GM23338 (cell line): ENCODE results near the gene SULT2B1. TPM values are rescaled to one million over a fixed set of nuclear protein-coding genes. Genes with fewer than 3 reads are reported as not detected.

Experiments
- ATAC-seq: fragments of 200-7000 bp; cut with Tn5 transposase; 3 replicates; pipeline ENCODE4 v1.9.1; 2020
- DNase-seq: peaks from one replicate; pipeline ENCODE4 v3.0.0-alpha.2; 2015; ENCODE audit warnings: low spot score
- H2AFZ ChIP-seq: fragments of 200-600 bp; sonication (generic); 2 replicates; pipeline ENCODE4 v1.8.0; 2016; ENCODE audit warnings: antibody characterized with exemption, mild to moderate bottlenecking, moderate library complexity
- H3F3A ChIP-seq: fragments of 200-600 bp; sonication (generic); replicated peaks from 2 replicates; pipeline ENCODE4 v1.8.0; 2017; ENCODE audit warnings: antibody characterized with exemption, mixed run types, low read depth
- H3K27ac ChIP-seq: fragments of 200-600 bp; sonication (generic); 2 replicates; pipeline ENCODE4 v1.6.1; 2016; ENCODE audit warnings: low read depth
- H3K27me3 ChIP-seq: fragments of 200-600 bp; sonication (generic); 2 replicates; pipeline ENCODE4 v1.8.0; 2016; ENCODE audit warnings: mild to moderate bottlenecking, mixed run types, moderate library complexity; ENCODE audit not compliant: insufficient read depth
- H3K36me3 ChIP-seq: fragments of 200-600 bp; sonication (generic); 2 replicates; pipeline ENCODE4 v1.8.0; 2016; ENCODE audit warnings: mild to moderate bottlenecking; ENCODE audit not compliant: insufficient read depth
- H3K4me1 ChIP-seq: fragments of 200-600 bp; sonication (generic); 2 replicates; pipeline ENCODE4 v1.8.0; 2016; ENCODE audit warnings: mild to moderate bottlenecking, moderate library complexity; ENCODE audit not compliant: insufficient read depth
- H3K4me2 ChIP-seq: fragments of 200-600 bp; sonication (generic); 2 replicates; pipeline ENCODE4 v1.7.1; 2017; ENCODE audit warnings: mixed run types
- H3K4me3 ChIP-seq: fragments of 200-600 bp; sonication (generic); 2 replicates; pipeline ENCODE4 v1.6.1; 2016; ENCODE audit warnings: mixed run types
- H3K79me2 ChIP-seq: fragments of 200-600 bp; sonication (generic); replicated peaks from 2 replicates; pipeline ENCODE4 v1.8.0; 2017; ENCODE audit warnings: mild to moderate bottlenecking; ENCODE audit not compliant: insufficient read depth
- H3K9me2 ChIP-seq: fragments of 200-600 bp; sonication (generic); 2 replicates; pipeline ENCODE4 v1.8.0; 2017; ENCODE audit not compliant: insufficient read depth
- H4K20me1 ChIP-seq: fragments of 200-600 bp; sonication (generic); replicated peaks from 2 replicates; pipeline ENCODE4 v1.8.0; 2017; ENCODE audit warnings: mild to moderate bottlenecking; ENCODE audit not compliant: insufficient read depth
- H3K27ac Mint-ChIP-seq: 2 replicates; pipeline ENCODE4 v1.8.0; 2020; ENCODE audit warnings: inconsistent platforms, mild to moderate bottlenecking, moderate library complexity, mixed read lengths
- H3K27me3 Mint-ChIP-seq: 3 replicates; pipeline ENCODE4 v1.8.0; 2022; ENCODE audit warnings: low read depth, mild to moderate bottlenecking, moderate library complexity, mixed read lengths, inconsistent platforms; ENCODE audit not compliant: insufficient read depth, poor library complexity
- H3K36me3 Mint-ChIP-seq: 3 replicates; pipeline ENCODE4 v1.8.0; 2021; ENCODE audit warnings: low read depth, mild to moderate bottlenecking, inconsistent platforms, moderate library complexity, mixed read lengths
- H3K4me1 Mint-ChIP-seq: 3 replicates; pipeline ENCODE4 v1.8.0; 2020; ENCODE audit warnings: mild to moderate bottlenecking, inconsistent platforms, mixed read lengths
- H3K4me3 Mint-ChIP-seq: 3 replicates; pipeline ENCODE4 v1.8.0; 2021; ENCODE audit warnings: moderate library complexity, mild to moderate bottlenecking, inconsistent platforms, mixed read lengths
- H3K9me3 Mint-ChIP-seq: 3 replicates; pipeline ENCODE4 v1.8.0; 2020; ENCODE audit warnings: moderate library complexity, mild to moderate bottlenecking, inconsistent platforms, mixed read lengths
- CTCF ChIP-seq, 2 experiments: fragments of 200-600 bp in 1 of 2; sonication (generic) in 1 of 2; conservative IDR thresholded peaks; 2 replicates each; pipeline versions ENCODE4 v1.5.1 to v1.6.1; 2016 to 2017; ENCODE audit warnings: antibody characterized with exemption in 2 of 2, low read depth in 2 of 2, mild to moderate bottlenecking in 2 of 2, moderate library complexity in 1 of 2
- EZH2 ChIP-seq: fragments of 200-600 bp; sonication (generic); IDR thresholded peaks from one replicate; pipeline ENCODE4 v1.8.0; 2017; ENCODE audit warnings: antibody characterized with exemption, mild to moderate bottlenecking, low read depth; ENCODE audit not compliant: unreplicated experiment
- EZH2phosphoT487 ChIP-seq: fragments of 200-600 bp; sonication (generic); IDR thresholded peaks from one replicate; pipeline ENCODE4 v1.8.1; 2018; ENCODE audit warnings: antibody characterized with exemption; ENCODE audit not compliant: unreplicated experiment
- JUNB ChIP-seq: IDR thresholded peaks from one replicate; pipeline ENCODE4 v1.6.1; 2016; ENCODE audit warnings: antibody characterized with exemption; ENCODE audit not compliant: unreplicated experiment
- NANOG ChIP-seq: IDR thresholded peaks from 2 replicates; pipeline ENCODE4 v1.6.1; 2016; ENCODE audit warnings: antibody characterized with exemption, borderline replicate concordance
- STAT1 ChIP-seq: IDR thresholded peaks from one replicate; pipeline ENCODE4 v1.6.1; 2016; ENCODE audit warnings: antibody characterized with exemption; ENCODE audit not compliant: unreplicated experiment
- ZNF114 ChIP-seq: fragments of 250-450 bp; sonication (Bioruptor Pico); IDR thresholded peaks from 2 replicates; pipeline ENCODE4 v1.5.0; 2020; ENCODE audit warnings: mild to moderate bottlenecking, moderate library complexity
- ZNF331 ChIP-seq: fragments of 250-450 bp; sonication (Bioruptor Pico); IDR thresholded peaks from 2 replicates; pipeline ENCODE4 v1.5.0; 2020; ENCODE audit warnings: low read depth, mild to moderate bottlenecking, moderate library complexity
- polyA plus RNA-seq: library from polyadenylated mRNA; unstranded; fragments of >200 nt; fragmentation: Nextera tagmentation; extraction: Ambion mirVana; gene quantifications from 2 replicates; pipeline ENCODE4 v1.2.1, GENCODE V29; 2016
- total RNA-seq: library from RNA; depleted of rRNA; stranded (reverse); fragments of >200 nt; shearing (Covaris generic); gene quantifications from 2 replicates; pipeline ENCODE4 v1.2.3, GENCODE V29; 2014
- TF ChIP-seq, protein P1 (sequence below): IDR thresholded peaks from 2 replicates; pipeline ENCODE4 v1.6.1; 2016; ENCODE audit warnings: antibody characterized with exemption

The SULT2B1 gene
- total and polyA plus RNA-seq, 2 experiments from 2014 or later, result 1.3 to 2.5 TPM

DNA sequence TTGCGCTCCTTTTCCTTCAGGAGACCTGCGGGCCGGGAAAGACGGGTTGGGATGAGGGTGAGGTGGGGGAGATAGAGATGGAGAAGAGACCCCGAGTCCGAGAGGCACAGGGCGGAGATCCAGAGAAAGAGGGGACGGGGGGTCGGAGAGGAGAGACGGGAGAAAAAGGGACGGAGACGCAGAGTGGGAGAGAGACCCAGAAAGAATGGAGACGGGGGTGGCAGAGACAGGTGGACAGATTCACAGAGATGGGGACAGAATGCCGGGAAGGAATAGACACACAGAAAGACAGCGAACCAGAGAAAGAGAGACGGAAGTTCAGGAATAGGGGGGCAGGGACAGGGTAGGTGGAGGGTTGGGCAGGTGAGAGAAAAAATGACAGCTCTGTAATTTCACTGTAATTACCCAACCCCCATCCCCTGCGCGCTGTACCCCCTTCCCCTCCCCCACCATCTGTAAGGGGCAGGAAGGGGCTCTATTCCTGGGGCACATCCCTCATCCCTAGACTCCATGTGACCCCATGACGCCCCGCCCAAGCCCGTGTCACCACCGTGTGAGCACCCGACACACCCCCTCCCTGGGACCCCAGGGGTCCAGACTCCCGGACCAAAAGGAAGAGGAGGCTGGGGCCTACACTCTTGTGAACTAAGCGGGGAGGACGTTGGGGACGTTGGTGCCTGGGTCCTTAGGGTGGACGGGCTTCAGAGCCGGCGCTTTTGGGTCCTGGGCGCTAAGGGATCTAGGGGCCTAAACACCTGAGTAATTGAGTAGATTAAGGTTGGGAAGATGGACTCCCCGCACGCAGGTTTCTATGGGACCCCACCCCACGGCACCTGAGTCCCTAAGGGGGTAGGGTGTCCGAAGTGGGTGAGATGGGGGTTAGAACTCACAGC, 84.2 kb downstream of the SULT2B1 start (continued):
- TF ChIP-seq STAT1 (no peak), EZH2 (no peak), ZNF114 (CRISPR knock-in tag) (no peak), EZH2phosphoT487 (no peak), ZNF331 (no peak), JUNB (no peak)
- TF ChIP-seq, protein P1, sequence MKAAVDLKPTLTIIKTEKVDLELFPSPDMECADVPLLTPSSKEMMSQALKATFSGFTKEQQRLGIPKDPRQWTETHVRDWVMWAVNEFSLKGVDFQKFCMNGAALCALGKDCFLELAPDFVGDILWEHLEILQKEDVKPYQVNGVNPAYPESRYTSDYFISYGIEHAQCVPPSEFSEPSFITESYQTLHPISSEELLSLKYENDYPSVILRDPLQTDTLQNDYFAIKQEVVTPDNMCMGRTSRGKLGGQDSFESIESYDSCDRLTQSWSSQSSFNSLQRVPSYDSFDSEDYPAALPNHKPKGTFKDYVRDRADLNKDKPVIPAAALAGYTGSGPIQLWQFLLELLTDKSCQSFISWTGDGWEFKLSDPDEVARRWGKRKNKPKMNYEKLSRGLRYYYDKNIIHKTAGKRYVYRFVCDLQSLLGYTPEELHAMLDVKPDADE, result no peak

DNA sequence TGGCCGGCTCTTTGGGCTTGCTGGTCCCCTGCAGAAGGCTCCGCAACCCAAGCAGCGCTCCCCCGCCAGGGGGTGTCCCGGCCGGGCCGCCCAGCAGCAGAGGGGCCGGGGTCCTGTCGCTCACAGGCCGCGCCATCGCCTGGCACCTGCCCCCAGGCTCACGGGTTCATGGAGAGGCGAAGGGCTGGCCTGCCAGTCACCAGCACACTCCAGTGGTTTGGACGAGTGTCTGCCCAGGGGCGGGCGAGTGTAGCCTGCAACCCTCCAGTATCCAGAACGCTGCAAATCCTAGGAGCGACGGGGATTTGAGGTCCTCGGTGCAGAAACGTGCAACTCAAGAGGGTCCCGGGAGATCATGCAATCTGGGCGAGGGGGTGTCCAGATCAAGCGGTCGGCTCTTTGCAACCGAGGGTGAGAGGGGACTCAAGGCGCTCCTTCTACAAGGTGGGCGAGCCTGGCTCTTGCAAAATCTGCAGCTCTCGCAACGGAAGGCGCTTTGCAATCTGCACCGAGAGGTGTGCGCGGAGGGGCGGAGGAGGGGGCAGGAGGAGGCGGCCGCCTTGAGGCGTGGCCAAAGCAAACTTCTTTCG, 85.0 kb downstream of the SULT2B1 start, which contains the start of gene DBP:
Gene DBP, minus strand, starts transcription at position 521 of the 590 bp plus-strand sequence. Its CDS starts 385 bp downstream, at position 136.
- Histone ChIP-seq H2AFZ (peak within 1 kb of the TSS; percentile 88), H3K36me3 (no peaks in the 10 kb centered on the region), H4K20me1 (no peaks in the 10 kb centered on the region), H3K4me2 (peak within 1 kb of the TSS; percentile 96), H3K27me3 (peaks cover 21% of the 10 kb centered on the region), H3F3A (peaks cover 31% of the 10 kb centered on the region), H3K4me1 (peaks cover 33% of the 10 kb centered on the region), H3K79me2 (no peaks in the 10 kb centered on the region), H3K9me2 (no peaks in the 10 kb centered on the region), H3K4me3 (peak within 1 kb of the TSS; percentile 75), H3K27ac (peak within 1 kb of the TSS; percentile 98)
- H3K27me3 Mint-ChIP-seq, result peaks cover 21% of the 10 kb centered on the region
- peaks cover 30% of the 10 kb centered on the region for H3K36me3 Mint-ChIP-seq
- peak within 1 kb of the TSS; percentile 81 for H3K4me3 Mint-ChIP-seq
- DNase-seq, result peak; percentile 63
- H3K27ac Mint-ChIP-seq, result peak within 1 kb of the TSS; percentile 97
- H3K4me1 Mint-ChIP-seq, result peaks cover 36% of the 10 kb centered on the region
- peak; percentile 3 for ATAC-seq
- TF ChIP-seq JUNB, result no peak
- TF ChIP-seq CTCF (conservative IDR thresholded peaks at IDR 0.05; ENCODE audit: low read depth in 2 of 2), result peak in 1 of 2 experiments; percentile 21; a peak in 1 of 4 replicates
- TF ChIP-seq NANOG, result no peak
- no peak for TF ChIP-seq STAT1
- TF ChIP-seq, protein P1, result no peak
- H3K9me3 Mint-ChIP-seq, result no peaks in the 10 kb centered on the region
